HEK293 (cell line): ENCODE data around the gene EIF5A2.

Source experiments
- CTCF ChIA-PET: fragments of 350-600 bp; formaldehyde crosslinking; extraction: SDS; loops from one replicate; lab custom pipeline; 2021; ENCODE audit warnings: antibody characterized with exemption; lab: Yijun Ruan, JAX
- POLR2A ChIA-PET: fragments of 300-600 bp; formaldehyde crosslinking; extraction: SDS; loops from one replicate; lab custom pipeline; 2020; ENCODE audit warnings: antibody characterized with exemption, inconsistent platforms; lab: Yijun Ruan, JAX
- H3K27ac ChIP-seq: fragments of 200-500 bp; sonication (Bioruptor generic); 2 replicates; pipeline ENCODE4 v1.5.1; 2014; ENCODE audit warnings: low read depth, low read length, control low read depth, inconsistent platforms; ENCODE audit errors: extremely low read depth
- H3K36me3 ChIP-seq, 2 experiments: fragments of 200-500 bp in 1 of 2; sonication (Bioruptor generic) in 1 of 2; 1 replicate in 1 of 2; 2 replicates in 1 of 2; pipeline ENCODE4 v1.5.1; 2014 to 2017; ENCODE audit warnings: inconsistent platforms in 2 of 2, low read length in 2 of 2; ENCODE audit not compliant: control insufficient read depth in 2 of 2, insufficient read depth in 1 of 2
- H3K4me1 ChIP-seq: fragments of 200-500 bp; sonication (Bioruptor generic); 2 replicates; pipeline ENCODE4 v1.5.1; 2014; ENCODE audit warnings: mild to moderate bottlenecking, low read length, inconsistent platforms; ENCODE audit not compliant: control insufficient read depth, insufficient read depth
- H3K4me3 ChIP-seq: 2 replicates; pipeline ENCODE4 v1.5.1; 2011; ENCODE audit warnings: low read depth, mild to moderate bottlenecking, control low read depth, low read length, moderate library complexity
- H3K9me3 ChIP-seq: fragments of 200-500 bp; sonication (Bioruptor generic); 2 replicates; pipeline ENCODE4 v1.5.1; 2014; ENCODE audit warnings: low read depth, low read length, inconsistent platforms; ENCODE audit not compliant: control insufficient read depth, insufficient read depth
- KLF8 ChIP-seq: fragments of 450-650 bp; formaldehyde crosslinking; IDR thresholded peaks from 2 replicates; pipeline ENCODE4 v1.5.1; 2016; ENCODE audit warnings: missing biosample characterization, missing genetic modification characterization
- MEIS1 ChIP-seq: sonication (generic); formaldehyde crosslinking; IDR thresholded peaks from 2 replicates; pipeline ENCODE4 v1.8.1; 2022; ENCODE audit warnings: missing genetic modification reagents, mild to moderate bottlenecking, borderline replicate concordance
- OSR2 ChIP-seq: fragments of 450-650 bp; formaldehyde crosslinking; IDR thresholded peaks from 2 replicates; pipeline ENCODE4 v1.5.1; 2016; ENCODE audit warnings: missing biosample characterization, missing genetic modification characterization
- PRDM1 ChIP-seq: fragments of 450-650 bp; formaldehyde crosslinking; IDR thresholded peaks from 2 replicates; pipeline ENCODE4; 2016; ENCODE audit warnings: missing biosample characterization, missing genetic modification characterization
- SP2 ChIP-seq: fragments of 450-650 bp; formaldehyde crosslinking; IDR thresholded peaks from 2 replicates; pipeline ENCODE4 v1.5.1; 2016; ENCODE audit warnings: missing biosample characterization, missing genetic modification characterization
- ZFP3 ChIP-seq: fragments of 450-650 bp; formaldehyde crosslinking; IDR thresholded peaks from 2 replicates; pipeline ENCODE4 v1.5.1; 2016; ENCODE audit warnings: low read depth, missing biosample characterization, missing genetic modification characterization
- ZFP69B ChIP-seq: fragments of 450-650 bp; formaldehyde crosslinking; IDR thresholded peaks from 2 replicates; pipeline ENCODE4 v1.5.1; 2016; ENCODE audit warnings: missing biosample characterization, missing genetic modification characterization
- ZNF112 ChIP-seq: fragments of 450-650 bp; formaldehyde crosslinking; IDR thresholded peaks from 2 replicates; pipeline ENCODE4 v1.5.0; 2017; ENCODE audit warnings: missing biosample characterization, missing genetic modification characterization
- ZNF510 ChIP-seq: fragments of 450-650 bp; formaldehyde crosslinking; IDR thresholded peaks from 2 replicates; pipeline ENCODE4 v1.5.1; 2018; ENCODE audit warnings: mild to moderate bottlenecking, missing genetic modification characterization, missing biosample characterization; ENCODE audit not compliant: insufficient replicate concordance
- ZNF558 ChIP-seq: fragments of 450-650 bp; formaldehyde crosslinking; IDR thresholded peaks from 2 replicates; pipeline ENCODE4 v1.5.1; 2016; ENCODE audit warnings: missing biosample characterization, missing genetic modification characterization
- ZNF654 ChIP-seq: fragments of 450-650 bp; formaldehyde crosslinking; IDR thresholded peaks from 2 replicates; pipeline ENCODE4 v1.5.1; 2016; ENCODE audit warnings: low read depth, missing biosample characterization, missing genetic modification characterization
- ZNF658 ChIP-seq: fragments of 450-650 bp; formaldehyde crosslinking; IDR thresholded peaks from 2 replicates; pipeline ENCODE4; 2016; ENCODE audit warnings: missing biosample characterization, missing genetic modification characterization
- TF ChIP-seq, protein P1 (sequence below): fragments of 450-650 bp; formaldehyde crosslinking; IDR thresholded peaks from 2 replicates; pipeline ENCODE4 v1.5.1; 2016; ENCODE audit warnings: missing biosample characterization, missing genetic modification characterization
- TF ChIP-seq, protein P2 (sequence below): fragments of 450-650 bp; formaldehyde crosslinking; IDR thresholded peaks from 2 replicates; pipeline ENCODE4 v1.5.1; 2016; ENCODE audit warnings: missing biosample characterization, missing genetic modification characterization
- TF ChIP-seq, protein P3 (sequence below): fragments of 450-650 bp; formaldehyde crosslinking; optimal IDR thresholded peaks from 2 replicates; pipeline ENCODE3; 2016; ENCODE audit warnings: missing biosample characterization, mild to moderate bottlenecking, missing genetic modification characterization
- TF ChIP-seq, protein P4 (sequence below): fragments of 450-650 bp; formaldehyde crosslinking; IDR thresholded peaks from 2 replicates; pipeline ENCODE4 v1.5.1; 2017; ENCODE audit warnings: missing biosample characterization, missing genetic modification characterization
- TF ChIP-seq, protein P5 (sequence below): fragments of 450-650 bp; formaldehyde crosslinking; IDR thresholded peaks from 2 replicates; pipeline ENCODE4 v1.5.1; 2016; ENCODE audit warnings: missing biosample characterization, missing genetic modification characterization

Gene EIF5A2

DNA sequence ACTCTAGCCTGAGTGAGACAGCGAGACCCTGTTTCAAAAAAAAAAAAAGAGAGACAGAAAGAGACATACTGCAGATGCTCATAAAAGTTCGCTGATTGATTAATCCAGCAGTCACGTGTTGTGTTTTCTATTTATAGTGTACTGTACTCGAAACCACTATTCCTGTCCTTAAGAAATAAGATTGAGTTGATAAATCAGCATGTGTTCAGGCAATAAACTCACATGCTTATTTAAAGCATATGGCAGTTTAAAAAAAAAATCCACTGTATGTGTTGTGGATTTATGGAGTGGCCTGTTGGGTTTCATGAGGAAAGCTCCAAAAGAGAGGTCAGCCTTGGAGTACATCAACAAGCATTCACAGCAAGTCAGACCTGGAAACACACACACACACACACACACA, 56.1 kb downstream of the EIF5A2 start:
- no peaks in the 10 kb centered on the region for H3K36me3 ChIP-seq
- no peak for TF ChIP-seq SP2
- no peak overlapping the region for H3K4me3 ChIP-seq
- no peak overlapping the region for H3K27ac ChIP-seq
- no peaks in the 10 kb centered on the region for H3K9me3 ChIP-seq
- H3K4me1 ChIP-seq, result no peaks in the 10 kb centered on the region
- ChIA-PET POLR2A (no interaction called here), CTCF (no interaction called here)

DNA sequence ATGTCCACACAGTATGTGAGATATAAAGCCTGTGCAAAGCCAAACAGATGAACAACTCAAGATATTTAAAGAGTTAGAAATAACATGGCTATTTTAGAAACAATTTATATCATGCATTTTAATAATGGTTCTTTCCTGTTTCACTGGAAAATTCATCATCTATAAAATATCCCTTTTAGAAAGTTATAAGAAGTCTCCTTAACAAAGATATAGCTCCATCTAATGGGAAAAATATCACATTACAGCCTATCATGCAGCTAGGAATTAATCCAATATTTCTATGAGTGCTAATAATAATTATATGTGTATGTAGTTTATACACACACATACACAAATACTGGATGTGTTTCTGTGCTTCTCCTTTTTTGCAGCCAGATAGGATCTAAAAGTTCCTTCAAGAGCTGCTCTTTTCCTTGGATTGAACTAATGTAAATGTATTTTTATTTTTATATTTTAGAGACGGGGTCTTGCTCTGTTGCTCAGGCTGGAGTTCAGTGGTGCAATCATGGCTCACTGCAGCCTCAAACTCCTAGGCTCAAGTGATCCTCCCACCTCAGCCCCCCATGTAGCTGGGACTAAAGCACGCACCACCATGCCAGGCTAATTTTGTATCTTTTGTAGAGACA, 60.0 kb downstream of the EIF5A2 start:
- TF ChIP-seq, protein P1, sequence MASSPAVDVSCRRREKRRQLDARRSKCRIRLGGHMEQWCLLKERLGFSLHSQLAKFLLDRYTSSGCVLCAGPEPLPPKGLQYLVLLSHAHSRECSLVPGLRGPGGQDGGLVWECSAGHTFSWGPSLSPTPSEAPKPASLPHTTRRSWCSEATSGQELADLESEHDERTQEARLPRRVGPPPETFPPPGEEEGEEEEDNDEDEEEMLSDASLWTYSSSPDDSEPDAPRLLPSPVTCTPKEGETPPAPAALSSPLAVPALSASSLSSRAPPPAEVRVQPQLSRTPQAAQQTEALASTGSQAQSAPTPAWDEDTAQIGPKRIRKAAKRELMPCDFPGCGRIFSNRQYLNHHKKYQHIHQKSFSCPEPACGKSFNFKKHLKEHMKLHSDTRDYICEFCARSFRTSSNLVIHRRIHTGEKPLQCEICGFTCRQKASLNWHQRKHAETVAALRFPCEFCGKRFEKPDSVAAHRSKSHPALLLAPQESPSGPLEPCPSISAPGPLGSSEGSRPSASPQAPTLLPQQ (tag by site-specific recombination), result no peak
- TF ChIP-seq OSR2 (tag by site-specific recombination), result no peak
- no peak for TF ChIP-seq ZFP69B
- TF ChIP-seq PRDM1 (tag by site-specific recombination), result peak; percentile 60; the same call in 1 of the 2 replicates
- TF ChIP-seq ZNF654 (tag by site-specific recombination), result peak; percentile 47
- POLR2A ChIA-PET, result no interaction called here
- CTCF ChIA-PET, result interaction anchor here (0.6 to 2.8 kb wide), 11 partner anchors 8 to 674 kb away, joined by 3 to 28 read pairs (median 4); partner anchors contain the start of gene RPL22L1
- no peaks in the 10 kb centered on the region for H3K4me1 ChIP-seq
- H3K4me3 ChIP-seq, result no peak overlapping the region
- no peaks in the 10 kb centered on the region for H3K36me3 ChIP-seq
- H3K27ac ChIP-seq, result no peak overlapping the region
- H3K9me3 ChIP-seq, result no peaks in the 10 kb centered on the region

DNA sequence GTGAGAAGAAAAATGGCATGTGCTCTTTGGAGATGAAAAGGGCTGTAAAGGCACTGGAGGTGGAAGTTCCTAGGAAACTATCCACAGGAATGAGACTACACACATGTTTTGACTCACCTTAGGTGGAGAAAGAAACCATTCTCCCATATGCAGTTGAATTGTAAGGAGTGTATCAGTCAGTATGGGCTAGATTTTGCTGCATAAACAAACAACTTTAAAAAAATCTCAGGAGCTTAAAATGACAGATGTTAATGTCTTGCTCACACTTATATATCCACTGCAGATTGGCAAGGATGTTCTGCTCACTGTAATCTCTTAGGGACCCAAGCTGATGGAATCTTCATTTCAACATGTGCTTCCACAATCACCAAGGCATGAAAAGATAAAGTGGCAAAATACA, 64.1 kb downstream of the EIF5A2 start:
- TF ChIP-seq ZNF658 (no peak), MEIS1 (no peak), KLF8 (tag by site-specific recombination) (no peak), ZNF112 (tag by site-specific recombination) (no peak), ZNF558 (tag by site-specific recombination) (no peak), SP2 (no peak), ZFP3 (tag by site-specific recombination) (no peak), ZNF510 (tag by site-specific recombination) (no peak)
- TF ChIP-seq, protein P2, sequence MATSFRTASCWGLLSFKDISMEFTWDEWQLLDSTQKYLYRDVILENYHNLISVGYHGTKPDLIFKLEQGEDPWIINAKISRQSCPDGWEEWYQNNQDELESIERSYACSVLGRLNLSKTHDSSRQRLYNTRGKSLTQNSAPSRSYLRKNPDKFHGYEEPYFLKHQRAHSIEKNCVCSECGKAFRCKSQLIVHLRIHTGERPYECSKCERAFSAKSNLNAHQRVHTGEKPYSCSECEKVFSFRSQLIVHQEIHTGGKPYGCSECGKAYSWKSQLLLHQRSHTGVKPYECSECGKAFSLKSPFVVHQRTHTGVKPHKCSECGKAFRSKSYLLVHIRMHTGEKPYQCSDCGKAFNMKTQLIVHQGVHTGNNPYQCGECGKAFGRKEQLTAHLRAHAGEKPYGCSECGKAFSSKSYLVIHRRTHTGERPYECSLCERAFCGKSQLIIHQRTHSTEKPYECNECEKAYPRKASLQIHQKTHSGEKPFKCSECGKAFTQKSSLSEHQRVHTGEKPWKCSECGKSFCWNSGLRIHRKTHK (tag by site-specific recombination), result no peak
- TF ChIP-seq, protein P3, sequence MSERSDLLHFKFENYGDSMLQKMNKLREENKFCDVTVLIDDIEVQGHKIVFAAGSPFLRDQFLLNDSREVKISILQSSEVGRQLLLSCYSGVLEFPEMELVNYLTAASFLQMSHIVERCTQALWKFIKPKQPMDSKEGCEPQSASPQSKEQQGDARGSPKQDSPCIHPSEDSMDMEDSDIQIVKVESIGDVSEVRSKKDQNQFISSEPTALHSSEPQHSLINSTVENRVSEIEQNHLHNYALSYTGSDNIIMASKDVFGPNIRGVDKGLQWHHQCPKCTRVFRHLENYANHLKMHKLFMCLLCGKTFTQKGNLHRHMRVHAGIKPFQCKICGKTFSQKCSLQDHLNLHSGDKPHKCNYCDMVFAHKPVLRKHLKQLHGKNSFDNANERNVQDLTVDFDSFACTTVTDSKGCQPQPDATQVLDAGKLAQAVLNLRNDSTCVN (tag by site-specific recombination), result no peak
- TF ChIP-seq, protein P4, sequence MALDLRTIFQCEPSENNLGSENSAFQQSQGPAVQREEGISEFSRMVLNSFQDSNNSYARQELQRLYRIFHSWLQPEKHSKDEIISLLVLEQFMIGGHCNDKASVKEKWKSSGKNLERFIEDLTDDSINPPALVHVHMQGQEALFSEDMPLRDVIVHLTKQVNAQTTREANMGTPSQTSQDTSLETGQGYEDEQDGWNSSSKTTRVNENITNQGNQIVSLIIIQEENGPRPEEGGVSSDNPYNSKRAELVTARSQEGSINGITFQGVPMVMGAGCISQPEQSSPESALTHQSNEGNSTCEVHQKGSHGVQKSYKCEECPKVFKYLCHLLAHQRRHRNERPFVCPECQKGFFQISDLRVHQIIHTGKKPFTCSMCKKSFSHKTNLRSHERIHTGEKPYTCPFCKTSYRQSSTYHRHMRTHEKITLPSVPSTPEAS (tag by site-specific recombination), result no peak
- TF ChIP-seq, protein P5, sequence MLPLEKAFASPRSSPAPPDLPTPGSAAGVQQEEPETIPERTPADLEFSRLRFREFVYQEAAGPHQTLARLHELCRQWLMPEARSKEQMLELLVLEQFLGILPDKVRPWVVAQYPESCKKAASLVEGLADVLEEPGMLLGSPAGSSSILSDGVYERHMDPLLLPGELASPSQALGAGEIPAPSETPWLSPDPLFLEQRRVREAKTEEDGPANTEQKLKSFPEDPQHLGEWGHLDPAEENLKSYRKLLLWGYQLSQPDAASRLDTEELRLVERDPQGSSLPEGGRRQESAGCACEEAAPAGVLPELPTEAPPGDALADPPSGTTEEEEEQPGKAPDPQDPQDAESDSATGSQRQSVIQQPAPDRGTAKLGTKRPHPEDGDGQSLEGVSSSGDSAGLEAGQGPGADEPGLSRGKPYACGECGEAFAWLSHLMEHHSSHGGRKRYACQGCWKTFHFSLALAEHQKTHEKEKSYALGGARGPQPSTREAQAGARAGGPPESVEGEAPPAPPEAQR (tag by site-specific recombination), result no peak
- Histone ChIP-seq H3K4me3 (no peak overlapping the region), H3K9me3 (no peaks in the 10 kb centered on the region), H3K4me1 (no peaks in the 10 kb centered on the region), H3K36me3 (no peaks in the 10 kb centered on the region), H3K27ac (no peak overlapping the region)
- ChIA-PET POLR2A (no interaction called here), CTCF (interaction anchor here (0.6 kb wide), 1 partner anchor 973 kb away, joined by 3 read pairs; no protein-coding TSS in a partner anchor)
